ENCODE data around the gene TC2N. TPM values are rescaled to one million over a fixed set of nuclear protein-coding genes. Genes with fewer than 3 reads are reported as not detected.

Gene TC2N
- polyA plus RNA-seq, 1 experiment = 0.10 TPM

- H3K4me3 ChIP-seq (ENCODE audit: low read depth, low read length) = peak overlapping the region; percentile 31
- no peak for DNase-seq (ENCODE audit: low read depth, low spot score)
- POLR2A ChIA-PET = no interaction called here
Measured at GRCh38 chr14:91835920-91836843, 31.2 kb downstream of the TC2N start.

GRCh38 chr14:91835197-91835919 is 32.0 kb downstream of the TC2N start:
- H3K27me3 ChIP-seq (ENCODE audit: control insufficient read depth, insufficient read depth, low read length) = peaks cover 26% of the 10 kb centered on the region
- no peaks in the 10 kb centered on the region; the same call in 1 of the 2 replicates for H3K9me3 ChIP-seq (ENCODE audit: control insufficient read depth, insufficient read depth, low read length)
- H3K4me3 ChIP-seq (ENCODE audit: low read depth, low read length) = no peak overlapping the region
- no peak for DNase-seq (ENCODE audit: low read depth, low spot score)
- TF ChIP-seq CTCF (IDR thresholded peaks at IDR 0.05; ENCODE audit: low read depth, low read length) = no peak
- ChIA-PET CTCF (no interaction called here), POLR2A (no interaction called here)
- no peak overlapping the region for H3K27ac ChIP-seq (ENCODE audit: low read depth, low read length)

More at GRCh38 chr14:91835920-91836843, 31.2 kb downstream of the TC2N start:
- H3K27me3 ChIP-seq (ENCODE audit: control insufficient read depth, insufficient read depth, low read length) = peaks cover 26% of the 10 kb centered on the region
- no peaks in the 10 kb centered on the region; the same call in 1 of the 2 replicates for H3K9me3 ChIP-seq (ENCODE audit: control insufficient read depth, insufficient read depth, low read length)
- H3K27ac ChIP-seq (ENCODE audit: low read depth, low read length) = no peak overlapping the region
- TF ChIP-seq CTCF (IDR thresholded peaks at IDR 0.05; ENCODE audit: low read depth, low read length) = no peak
- CTCF ChIA-PET = no interaction called here

GRCh38 chr14:91834571-91834970 is 32.8 kb downstream of the TC2N start:
- peaks cover 26% of the 10 kb centered on the region for H3K27me3 ChIP-seq (ENCODE audit: control insufficient read depth, insufficient read depth, low read length)
- CTCF ChIA-PET = no interaction called here
- H3K9me3 ChIP-seq (ENCODE audit: control insufficient read depth, insufficient read depth, low read length) = no peaks in the 10 kb centered on the region; the same call in 1 of the 2 replicates
- DNase-seq (ENCODE audit: low read depth, low spot score) = no peak
- no peak overlapping the region for H3K27ac ChIP-seq (ENCODE audit: low read depth, low read length)
- H3K4me3 ChIP-seq (ENCODE audit: low read depth, low read length) = no peak overlapping the region
- no peak for TF ChIP-seq CTCF (IDR thresholded peaks at IDR 0.05; ENCODE audit: low read depth, low read length)
- POLR2A ChIA-PET = no interaction called here

DNA sequence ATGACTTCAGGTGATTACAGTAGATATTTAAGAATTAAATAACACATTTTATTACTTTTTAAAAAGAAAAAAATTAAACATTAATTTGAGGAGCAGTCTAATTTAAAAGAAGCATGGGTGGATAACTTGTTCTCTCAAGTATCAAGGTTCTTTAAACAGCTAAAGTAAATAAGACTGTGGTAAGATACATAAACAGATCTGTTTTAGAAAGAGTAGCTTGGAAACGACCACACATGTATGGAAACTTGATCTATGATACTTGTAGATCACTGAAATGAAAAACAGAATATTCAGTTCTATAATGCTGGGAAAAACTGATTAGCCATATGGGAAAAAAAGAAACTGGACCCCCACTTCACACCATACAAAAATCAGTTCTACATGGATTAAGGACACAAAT is 36.0 kb downstream of the TC2N start:
- no peaks in the 10 kb centered on the region for H3K9me3 ChIP-seq (ENCODE audit: control insufficient read depth, insufficient read depth, low read length)
- DNase-seq (ENCODE audit: low read depth, low spot score) = no peak
- peaks cover 11% of the 10 kb centered on the region for H3K27me3 ChIP-seq (ENCODE audit: control insufficient read depth, insufficient read depth, low read length)
- no peak for TF ChIP-seq CTCF (IDR thresholded peaks at IDR 0.05; ENCODE audit: low read depth, low read length)
- H3K4me3 ChIP-seq (ENCODE audit: low read depth, low read length) = no peak overlapping the region
- CTCF ChIA-PET = no interaction called here
- POLR2A ChIA-PET = no interaction called here
- H3K27ac ChIP-seq (ENCODE audit: low read depth, low read length) = no peak overlapping the region

DNA sequence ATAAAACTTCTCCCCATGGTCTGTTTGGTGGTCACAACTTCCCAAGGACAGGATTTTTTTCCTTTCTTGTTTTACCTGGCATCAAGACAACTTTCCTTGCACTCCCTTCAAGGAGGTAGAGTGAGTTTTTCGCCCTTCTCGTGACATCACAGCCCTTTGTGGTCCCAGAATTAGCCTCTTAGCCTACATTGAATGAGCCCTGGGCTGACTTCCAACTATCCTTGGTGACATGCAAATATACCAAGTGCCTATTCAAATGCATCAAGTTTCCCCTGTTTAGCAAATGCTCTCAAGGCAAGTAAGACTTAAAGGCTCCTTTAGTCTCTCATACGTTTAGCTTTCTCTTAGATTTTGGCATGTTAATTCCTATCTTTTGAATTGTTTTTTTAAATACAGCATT is 36.6 kb downstream of the TC2N start:
- H3K9me3 ChIP-seq (ENCODE audit: control insufficient read depth, insufficient read depth, low read length) = no peaks in the 10 kb centered on the region
- no peak for TF ChIP-seq CTCF (IDR thresholded peaks at IDR 0.05; ENCODE audit: low read depth, low read length)
- CTCF ChIA-PET = no interaction called here

More for the DNA sequence above, 36.6 kb downstream of the TC2N start:
- Histone ChIP-seq H3K27ac (ENCODE audit: low read depth, low read length) (no peak overlapping the region), H3K4me3 (ENCODE audit: low read depth, low read length) (no peak overlapping the region), H3K27me3 (ENCODE audit: control insufficient read depth, insufficient read depth, low read length) (peaks cover 7% of the 10 kb centered on the region)
- POLR2A ChIA-PET = no interaction called here
- DNase-seq (ENCODE audit: low read depth, low spot score) = no peak

Data from AG04450 (cell line).